Kidney (tissue), 14 donors: ENCODE measurements around the gene COMMD2. TPM values are rescaled to one million over a fixed set of nuclear protein-coding genes. Genes with fewer than 3 reads are reported as not detected.

ENCODE experiments used
- DNase-seq, 5 donors: peaks; one replicate each; pipeline ENCODE4 v3.0.0-alpha.2; 2013 to 2020
- FAIRE-seq: peaks from 2 replicates; lab custom pipeline; 2012; peaks lifted over from hg19 to GRCh38; lab: Jason Lieb, UNC
- H3K27ac ChIP-seq, 2 donors: one replicate each; pipeline ENCODE4 v1.7.0; 2013; ENCODE audit warnings: low read depth in 2 of 2, low read length in 2 of 2, inconsistent platforms in 1 of 2
- H3K27me3 ChIP-seq: one replicate; pipeline ENCODE4 v1.7.1; 2013; ENCODE audit warnings: low read length, inconsistent platforms; ENCODE audit not compliant: control insufficient read depth, insufficient read depth
- H3K36me3 ChIP-seq, 3 donors: one replicate each; pipeline versions ENCODE4 v1.7.0 to v1.7.1; 2013; ENCODE audit warnings: low read length in 3 of 3, control low read depth in 1 of 3, inconsistent platforms in 1 of 3; ENCODE audit not compliant: insufficient read depth in 3 of 3, control insufficient read depth in 2 of 3
- H3K4me1 ChIP-seq, 3 donors: one replicate each; pipeline versions ENCODE4 v1.7.0 to v1.7.1; 2013; ENCODE audit warnings: low read length in 3 of 3, inconsistent platforms in 1 of 3, low read depth in 1 of 3; ENCODE audit not compliant: control insufficient read depth in 2 of 3, insufficient read depth in 2 of 3
- H3K4me3 ChIP-seq, 3 donors: one replicate each; pipeline versions ENCODE4 v1.7.0 to v1.8.1; 2013; ENCODE audit warnings: low read length in 3 of 3, control low read depth in 1 of 3, inconsistent platforms in 1 of 3
- H3K9ac ChIP-seq, 3 donors: one replicate each; pipeline versions ENCODE4 v1.7.0 to v1.7.1; 2013; ENCODE audit warnings: low read length in 3 of 3, control low read depth in 1 of 3, inconsistent platforms in 1 of 3
- H3K9me3 ChIP-seq, 3 donors: one replicate each; pipeline versions ENCODE4 v1.7.0 to v1.7.1; 2013; ENCODE audit warnings: low read length in 3 of 3, control low read depth in 1 of 3, inconsistent platforms in 1 of 3; ENCODE audit not compliant: control insufficient read depth in 2 of 3, insufficient read depth in 1 of 3
- CTCF ChIP-seq: IDR thresholded peaks from 3 replicates; pipeline ENCODE4 v1.5.1; 2012; ENCODE audit warnings: mild to moderate bottlenecking, moderate library complexity, borderline replicate concordance; ENCODE audit not compliant: insufficient read depth; ENCODE audit errors: extremely low read depth
- intact Hi-C: fragments of 100-400 bp; cut with DNase I; formaldehyde crosslinking; loops from one replicate; pipeline ENCODE4 v1.11.1; 2022
- polyA plus RNA-seq: library from polyadenylated mRNA; stranded (reverse); fragments of 350-450 nt; fragmentation: Illumina TruSeq; extraction: RNeasy Lipid Tissue Mini Kit (QIAGEN cat#74804); gene quantifications from one replicate; pipeline ENCODE4 v1.2.3, GENCODE V29; 2014; ENCODE audit warnings: low read depth, low replicate concordance; ENCODE audit not compliant: insufficient read depth
- total RNA-seq: library from RNA; stranded (reverse); fragmentation: NEBNext Ultra II Directional; extraction: Animal tissue kit (Norgen Biotek cat#: 25700); gene quantifications from one replicate; pipeline ENCODE4 v1.2.1, GENCODE V29; 2021
- donor health status: control.
- donor health status: control.
- donor health status: control.
- donor health status: control.
- donor health status: control.
- donor health status: DM: yes; HTN: yes; CAD: no.
- donor health status: Normal renal cell carcinoma (clear cell type).

COMMD2 gene
- total and polyA plus RNA-seq, 2 donors from 2014 or later: 17.9 to 43.4 TPM

GRCh38 chr3:149723781-149724180, 28.5 kb downstream of the COMMD2 start:
- Histone ChIP-seq H3K9ac (no peak overlapping the region), H3K27me3 (no peaks in the 10 kb centered on the region), H3K4me3 (no peak overlapping the region), H3K27ac (no peak overlapping the region), H3K4me1 (no peaks in the 10 kb centered on the region), H3K36me3 (no peaks in the 10 kb centered on the region), H3K9me3 (peaks cover 0 to 6% (median 0%) of the 10 kb centered on the region in 3 donors)
- no peak for TF ChIP-seq CTCF
- DNase-seq (no peak), FAIRE-seq (no peak)
- intact Hi-C loops: loop anchor here (5.0 kb wide), 1 partner anchor 206 kb away; no protein-coding TSS in a partner anchor

GRCh38 chr3:149720918-149721317, 31.4 kb downstream of the COMMD2 start:
- Histone ChIP-seq H3K27ac (no peak overlapping the region), H3K27me3 (no peaks in the 10 kb centered on the region), H3K4me1 (no peaks in the 10 kb centered on the region), H3K36me3 (no peaks in the 10 kb centered on the region), H3K9ac (no peak overlapping the region), H3K9me3 (peaks cover 0 to 6% (median 0%) of the 10 kb centered on the region in 3 donors), H3K4me3 (no peak overlapping the region)
- intact Hi-C loops: loop anchor here (5.0 kb wide), 1 partner anchor 204 kb away; no protein-coding TSS in a partner anchor
- FAIRE-seq (no peak), DNase-seq (no peak)
- no peak for TF ChIP-seq CTCF

- peak; percentile 79 for TF ChIP-seq CTCF
- peak in 3 of 5 donors; percentile 52 to 82 (median 71) for DNase-seq
- Histone ChIP-seq H3K36me3 (no peaks in the 10 kb centered on the region), H3K9ac (peak overlapping the region in 1 of 3 donors; percentile 54), H3K9me3 (peaks cover 0 to 6% (median 0%) of the 10 kb centered on the region in 3 donors), H3K4me1 (no peaks in the 10 kb centered on the region), H3K27ac (no peak overlapping the region), H3K27me3 (no peaks in the 10 kb centered on the region), H3K4me3 (peak overlapping the region in 1 of 3 donors; percentile 31)
- FAIRE-seq: peak; percentile 88
- intact Hi-C loops: no loop called here
These were observed 34.8 kb downstream of the COMMD2 start for GRCh38 chr3:149717391-149718056.
